K562 (cell line): ENCODE measurements around the gene LRFN3. TPM values are rescaled to one million over a fixed set of nuclear protein-coding genes. Genes with fewer than 3 reads are reported as not detected.

Source experiments
- ATAC-seq: fragments of 200-7000 bp; cut with Tn5 transposase; 3 replicates; pipeline ENCODE4 v1.9.1; 2020; ENCODE audit warnings: moderate library complexity
- BruUV-seq: library from RNA; stranded (reverse); fragments of 400-500 nt; replicated peaks from 2 replicates; lab custom pipeline; 2021; lab: Mats Ljungman, UMichigan
- CTCF ChIA-PET: fragments of 300-600 bp; formaldehyde crosslinking; extraction: SDS; loops from one replicate; lab custom pipeline; 2021; ENCODE audit warnings: low intra/inter-chr PET ratio; lab: Yijun Ruan, JAX
- POLR2A ChIA-PET: fragments of 300-600, 350-650 bp; sonication (Branson Sonifier 250); formaldehyde crosslinking; extraction: SDS; loops from one replicate; lab custom pipeline; 2021; ENCODE audit warnings: antibody characterized with exemption, inconsistent platforms; lab: Yijun Ruan, JAX
- DNase-seq, 4 experiments: peaks; one replicate each; pipeline versions ENCODE4 v3.0.0 to v3.0.0-alpha.2; 2011 to 2018; ENCODE audit warnings: low spot score in 3 of 4, mixed read lengths in 3 of 4; ENCODE audit errors: extremely low read depth in 1 of 4
- FAIRE-seq: peaks from 2 replicates; lab custom pipeline; 2011; peaks lifted over from hg19 to GRCh38; lab: Jason Lieb, UNC
- H2AFZ ChIP-seq: 2 replicates; pipeline ENCODE4 v1.6.0; 2011; ENCODE audit warnings: low read depth, low read length, control low read depth, inconsistent platforms
- H3K27ac ChIP-seq: fragments of 200-600 bp; 3 replicates; pipeline ENCODE4 v1.8.0; 2011; ENCODE audit warnings: low read depth, mild to moderate bottlenecking, control low read depth, inconsistent platforms, low read length, moderate library complexity, mixed read lengths; ENCODE audit errors: extremely low read depth
- H3K27me3 ChIP-seq, 2 experiments: fragments of 300-600 bp in 1 of 2; 2 replicates in 1 of 2; 3 replicates in 1 of 2; pipeline versions ENCODE4 v1.6.0 to v1.8.0; 2011; ENCODE audit warnings: inconsistent platforms in 2 of 2, low read length in 2 of 2, mild to moderate bottlenecking in 1 of 2, mixed read lengths in 1 of 2, moderate library complexity in 1 of 2; ENCODE audit not compliant: control insufficient read depth in 2 of 2, insufficient read depth in 2 of 2
- H3K36me3 ChIP-seq: fragments of 300-600 bp; 3 replicates; pipeline ENCODE4 v1.8.0; 2011; ENCODE audit warnings: mild to moderate bottlenecking, low read length, inconsistent platforms; ENCODE audit not compliant: control insufficient read depth, insufficient read depth
- H3K4me1 ChIP-seq, 2 experiments: fragments of 200-600 bp in 1 of 2; replicated peaks in 1 of 2; 2 replicates in 1 of 2; 3 replicates in 1 of 2; pipeline versions ENCODE4 v1.5.1 to v1.8.0; 2011; ENCODE audit warnings: inconsistent platforms in 2 of 2, low read length in 2 of 2, mild to moderate bottlenecking in 1 of 2, mixed read lengths in 1 of 2, moderate library complexity in 1 of 2; ENCODE audit not compliant: control insufficient read depth in 2 of 2, insufficient read depth in 2 of 2
- H3K4me2 ChIP-seq: 2 replicates; pipeline ENCODE4 v1.6.1; 2011; ENCODE audit warnings: low read length, control low read depth, inconsistent platforms, mixed read lengths; ENCODE audit not compliant: insufficient read depth
- H3K4me3 ChIP-seq: fragments of 200-600 bp; sonication (generic), shearing (Covaris generic); 2 replicates; pipeline ENCODE4 v1.5.1; 2016; ENCODE audit warnings: control low read depth, inconsistent platforms
- H3K79me2 ChIP-seq: fragments of 200-600 bp; 3 replicates; pipeline ENCODE4 v1.8.0; 2011; ENCODE audit warnings: low read length, inconsistent platforms; ENCODE audit not compliant: control insufficient read depth, insufficient read depth
- H3K9ac ChIP-seq, 2 experiments: 2 replicates each; pipeline versions ENCODE4 v1.6.0 to v1.6.1; 2011; ENCODE audit warnings: low read depth in 2 of 2, low read length in 2 of 2, control low read depth in 1 of 2, inconsistent platforms in 1 of 2, mild to moderate bottlenecking in 1 of 2, mixed read lengths in 1 of 2; ENCODE audit not compliant: insufficient read depth in 1 of 2
- H3K9me1 ChIP-seq: one replicate; pipeline ENCODE4 v1.6.0; 2011; ENCODE audit warnings: inconsistent platforms, mild to moderate bottlenecking, low read length, moderate library complexity; ENCODE audit not compliant: control insufficient read depth, insufficient read depth
- H3K9me3 ChIP-seq: replicated peaks from 2 replicates; pipeline ENCODE4 v1.5.1; 2011; ENCODE audit warnings: low read depth, low read length, inconsistent platforms; ENCODE audit not compliant: control insufficient read depth, insufficient read depth
- H4K20me1 ChIP-seq: replicated peaks from 2 replicates; pipeline ENCODE4 v1.6.1; 2011; ENCODE audit warnings: low read length, inconsistent platforms, mixed read lengths; ENCODE audit not compliant: control insufficient read depth, insufficient read depth
- EHMT2 ChIP-seq: fragments of 450-650 bp; IDR thresholded peaks from 2 replicates; pipeline ENCODE4 v1.6.1; 2018; ENCODE audit warnings: antibody characterized with exemption
- KDM1A ChIP-seq, 2 experiments: fragments of 450-650 bp; IDR thresholded peaks; 2 replicates each; pipeline ENCODE4 v1.6.1; 2016; ENCODE audit warnings: mild to moderate bottlenecking in 2 of 2
- NCOR1 ChIP-seq: fragments of 450-650 bp; IDR thresholded peaks from 2 replicates; pipeline ENCODE4 v1.6.1; 2016; ENCODE audit warnings: mild to moderate bottlenecking, moderate library complexity
- NFIC ChIP-seq: fragments of 450-650 bp; IDR thresholded peaks from 2 replicates; pipeline ENCODE4 v1.6.1; 2017; ENCODE audit warnings: mild to moderate bottlenecking, inconsistent platforms
- PHF8 ChIP-seq: fragments of 200-600 bp; sonication (generic); IDR thresholded peaks from 2 replicates; pipeline ENCODE4 v1.6.1; 2012; ENCODE audit warnings: mixed run types, mild to moderate bottlenecking, inconsistent platforms, low read length, moderate library complexity, borderline replicate concordance
- POLR2AphosphoS2 ChIP-seq: IDR thresholded peaks from 2 replicates; pipeline ENCODE4 v1.6.1; 2012; ENCODE audit warnings: low read length, improper control_type of control experiment
- PTBP1 ChIP-seq: fragments of 200-400 bp; formaldehyde crosslinking; IDR thresholded peaks from 2 replicates; pipeline ENCODE4 v1.6.1; 2017; ENCODE audit warnings: low read depth, low read length
- RBFOX2 ChIP-seq: fragments of 200-400 bp; formaldehyde crosslinking; IDR thresholded peaks from 2 replicates; pipeline ENCODE4 v1.6.1; 2017; ENCODE audit warnings: low read depth, mild to moderate bottlenecking, low read length, moderate library complexity
- RBM14 ChIP-seq: fragments of 200-400 bp; formaldehyde crosslinking; IDR thresholded peaks from 2 replicates; pipeline ENCODE4 v1.6.1; 2018; ENCODE audit warnings: low read depth, mild to moderate bottlenecking, low read length, moderate library complexity, borderline replicate concordance; ENCODE audit not compliant: insufficient read depth
- SNIP1 ChIP-seq: fragments of 450-650 bp; IDR thresholded peaks from 2 replicates; pipeline ENCODE4 v1.7.1; 2017; ENCODE audit warnings: low read depth, mild to moderate bottlenecking
- TSC22D4 ChIP-seq: fragments of 450-650 bp; IDR thresholded peaks from 2 replicates; pipeline ENCODE4 v1.6.1; 2016; ENCODE audit warnings: missing genetic modification characterization, missing biosample characterization, control low read depth
- ZBTB1 ChIP-seq: sonication (generic); formaldehyde crosslinking; IDR thresholded peaks from 2 replicates; pipeline ENCODE4 v1.8.1; 2023; ENCODE audit warnings: missing genetic modification reagents, low read depth, mild to moderate bottlenecking, borderline replicate concordance
- ZFP1 ChIP-seq: fragments of 450-650 bp; formaldehyde crosslinking; IDR thresholded peaks from 2 replicates; pipeline ENCODE4 v1.4.0; 2020; ENCODE audit warnings: mild to moderate bottlenecking, mixed read lengths
- ZNF316 ChIP-seq: fragments of 450-650 bp; IDR thresholded peaks from 2 replicates; pipeline ENCODE4 v1.6.1; 2016
- ZNF347 ChIP-seq: fragments of 450-650 bp; formaldehyde crosslinking; IDR thresholded peaks from 2 replicates; pipeline ENCODE4 v1.4.0; 2020; ENCODE audit warnings: low read depth, mild to moderate bottlenecking, moderate library complexity
- ZNF75A ChIP-seq: fragments of 450-650 bp; formaldehyde crosslinking; IDR thresholded peaks from 2 replicates; pipeline ENCODE4 v1.4.0; 2020; ENCODE audit warnings: mild to moderate bottlenecking
- WGBS: fragments of 100-300 bp; shearing (Covaris generic); methylation state at CpG from one replicate; pipeline ENCODE4 v1.1.6; 2016; ENCODE audit warnings: low coverage, mixed read lengths; ENCODE audit not compliant: insufficient coverage; ENCODE audit errors: missing lambda C conversion rate; 5-methylcytosine and 5-hydroxymethylcytosine counted together
- in situ Hi-C: fragments of 300-500 bp; cut with MboI; formaldehyde crosslinking; loops from 4 replicates; pipeline ENCODE4 v1.15.0; 2018; ENCODE audit warnings: inconsistent platforms, mixed read lengths
- intact Hi-C: fragments of 100-400 bp; cut with micrococcal nuclease; formaldehyde crosslinking; loops from 2 replicates; pipeline ENCODE4 v1.14.2; 2022
- polyA plus RNA-seq, 8 experiments: library from polyadenylated mRNA; depleted of rRNA in 4 of 8; stranded (reverse) in 5 of 8; unstranded in 3 of 8; fragments of >200 nt; fragmentation: Nextera tagmentation in 2 of 8; fragmentation: Illumina TruSeq in 1 of 8; extraction: Ambion mirVana in 2 of 8; extraction: Trizol in 1 of 8; gene quantifications; 2 replicates each; pipeline versions ENCODE4 v1.2.1 to v1.2.3, GENCODE V29; 2011 to 2014; ENCODE audit warnings: inconsistent platforms in 1 of 8, missing spikeins in 1 of 8
- total RNA-seq, 7 experiments: library from RNA; depleted of rRNA in 6 of 7; stranded (reverse); fragments of >200 nt in 6 of 7; fragmentation: Illumina TruSeq in 2 of 7; extraction: Trizol in 2 of 7; gene quantifications; 2 replicates each; pipeline versions ENCODE4 v1.2.1 to v1.2.3, GENCODE V29; 2011 to 2021; ENCODE audit warnings: low replicate concordance in 1 of 7

The LRFN3 gene
- total and polyA plus RNA-seq, 9 of the 15 experiments (the other 6 are each of a cell fraction or from before 2014, with no cell fraction given), result 0.03 to 0.12 (median 0.11) TPM; not detected in 6

DNA sequence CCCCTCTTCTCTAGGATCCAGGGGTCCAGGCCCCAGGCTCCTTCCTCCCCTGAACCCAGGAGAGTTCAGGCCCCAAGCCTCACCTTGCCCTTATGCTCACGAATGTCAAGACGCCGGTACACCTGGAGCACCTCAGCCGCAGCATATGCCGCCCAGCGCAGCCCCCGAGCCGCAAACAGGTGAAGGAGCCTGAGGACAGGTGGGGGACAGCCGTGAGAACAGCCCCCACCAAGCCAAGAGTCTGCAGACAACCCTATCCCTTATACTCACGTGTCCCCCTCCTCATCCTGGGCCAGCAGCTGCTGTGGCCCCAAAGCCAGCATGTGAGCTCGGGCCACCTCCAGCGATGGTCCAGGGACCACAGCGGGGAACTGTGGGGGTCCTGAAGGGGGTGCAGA, 39.5 kb upstream of the LRFN3 start:
- FAIRE-seq (no peak), DNase-seq (no peak), ATAC-seq (no peak)
- intact Hi-C loops, result no loop called here
- Histone ChIP-seq H3K36me3 (peaks cover 39% of the 10 kb centered on the region; the same call in 2 of the 3 replicates), H3K9ac (no peak overlapping the region), H2AFZ (no peak overlapping the region), H3K79me2 (peaks cover 19% of the 10 kb centered on the region; the same call in 2 of the 3 replicates), H3K4me2 (no peak overlapping the region), H3K27me3 (no peaks in the 10 kb centered on the region), H3K9me3 (no peaks in the 10 kb centered on the region), H3K4me3 (no peak overlapping the region), H4K20me1 (no peaks in the 10 kb centered on the region), H3K4me1 (peaks cover 0 to 29% of the 10 kb centered on the region in 2 experiments; a peak in 2 of 5 replicates), H3K9me1 (no peaks in the 10 kb centered on the region), H3K27ac (no peak overlapping the region)
- CTCF ChIA-PET, result no interaction called here
- no TSS peak for BruUV-seq
- POLR2A ChIA-PET, result no interaction called here
- in situ Hi-C loops, result no loop called here
- WGBS, result 96% methylated on average over 13 of the region's 13 CpGs
- TF ChIP-seq ZFP1 (CRISPR knock-in tag) (no peak), RBFOX2 (peak; percentile 26; the same call in 1 of the 2 replicates)

DNA sequence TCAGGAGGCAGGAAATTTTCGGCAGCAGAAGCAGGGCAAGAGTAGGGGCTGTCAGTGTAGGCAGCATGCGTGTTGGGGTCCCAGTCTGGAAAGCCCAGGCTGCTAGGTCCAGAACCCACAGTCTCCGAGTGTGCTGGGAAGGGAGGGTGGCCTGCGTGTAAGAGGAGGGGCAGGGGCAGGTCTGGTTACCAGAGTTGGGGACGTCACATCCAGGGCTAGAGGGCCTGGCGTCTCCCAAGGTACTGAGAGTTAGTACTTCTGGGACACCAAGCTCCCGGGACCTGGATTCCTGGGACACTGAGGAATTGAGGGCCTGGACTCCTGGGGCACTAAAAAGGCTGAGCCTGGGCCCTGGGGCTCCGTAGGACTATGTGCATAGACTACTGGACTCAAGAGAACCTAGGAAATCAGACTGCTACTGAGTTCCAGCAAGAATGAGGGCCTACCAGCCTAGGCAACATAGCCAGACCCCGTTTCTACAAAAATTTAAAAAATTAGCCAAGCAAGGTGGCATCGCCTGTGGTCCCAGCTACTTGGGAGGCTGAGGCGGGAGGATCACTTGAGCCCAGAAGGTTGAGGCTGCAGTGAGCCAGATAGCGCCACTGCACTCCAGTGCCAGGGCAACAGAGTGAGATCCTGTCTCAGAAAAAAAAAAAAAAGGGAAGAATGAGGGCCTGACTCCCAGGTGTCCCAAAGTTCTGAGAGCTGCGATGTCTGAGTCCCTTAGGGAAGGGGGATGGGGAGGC, 38.3 kb upstream of the LRFN3 start:
- Histone ChIP-seq H3K36me3 (peaks cover 39% of the 10 kb centered on the region; the same call in 2 of the 3 replicates), H3K4me2 (no peak overlapping the region), H3K9ac (no peak overlapping the region), H3K79me2 (peaks cover 19% of the 10 kb centered on the region; the same call in 2 of the 3 replicates), H3K9me1 (no peaks in the 10 kb centered on the region), H3K27ac (no peak overlapping the region), H3K4me3 (no peak overlapping the region), H3K4me1 (peaks cover 10 to 29% of the 10 kb centered on the region in 2 experiments; a peak in 4 of 5 replicates), H4K20me1 (no peaks in the 10 kb centered on the region), H2AFZ (no peak overlapping the region), H3K9me3 (no peaks in the 10 kb centered on the region), H3K27me3 (no peaks in the 10 kb centered on the region)
- ATAC-seq, result no peak
- no TSS peak for BruUV-seq
- 92% methylated on average over 12 of the region's 13 CpGs for WGBS
- TF ChIP-seq SNIP1 (no peak), ZNF347 (no peak), KDM1A (IDR thresholded peaks at IDR 0.05) (no peak), EHMT2 (no peak), ZNF316 (no peak), PTBP1 (no peak), TSC22D4 (tag) (no peak), NCOR1 (no peak), ZNF75A (CRISPR knock-in tag) (no peak), ZBTB1 (CRISPR knock-in tag) (no peak), RBM14 (no peak), NFIC (no peak), POLR2AphosphoS2 (no peak), PHF8 (no peak)
- in situ Hi-C loops, result no loop called here
- intact Hi-C loops, result no loop called here
- FAIRE-seq, result no peak
- CTCF ChIA-PET, result no interaction called here
- no peak for DNase-seq
- POLR2A ChIA-PET, result no interaction called here
